ACC112 (cell line): Measurements from ENCODE around the gene PLEKHN1.
A peak's percentile ranks its signal among the peaks of the same experiment; 100 is the strongest.

Source experiments
- H2AFZ ChIP-seq: fragments of 200-600 bp; sonication (generic); one replicate; pipeline ENCODE4 v1.6.0; 2017; ENCODE audit warnings: antibody characterized with exemption, low read length; ENCODE audit not compliant: unreplicated experiment
- H3K27ac ChIP-seq: fragments of 200-600 bp; sonication (generic); 2 replicates; pipeline ENCODE4 v1.5.1; 2014; ENCODE audit warnings: low read depth, mild to moderate bottlenecking, antibody characterized with exemption, low read length, moderate library complexity
- H3K27me3 ChIP-seq: fragments of 200-600 bp; sonication (generic); 2 replicates; pipeline ENCODE4 v1.6.1; 2014; ENCODE audit warnings: mild to moderate bottlenecking, antibody characterized with exemption, low read length, moderate library complexity, mixed read lengths; ENCODE audit not compliant: insufficient read depth
- H3K36me3 ChIP-seq: fragments of 200-600 bp; sonication (generic); 2 replicates; pipeline ENCODE4 v1.6.1; 2016; ENCODE audit warnings: mild to moderate bottlenecking, antibody characterized with exemption, low read length, moderate library complexity, mixed read lengths; ENCODE audit not compliant: insufficient read depth
- H3K4me1 ChIP-seq: fragments of 200-600 bp; sonication (generic); one replicate; pipeline ENCODE4 v1.6.1; 2016; ENCODE audit warnings: low read length, mixed read lengths; ENCODE audit not compliant: insufficient read depth, unreplicated experiment, control insufficient read depth
- H3K4me3 ChIP-seq: fragments of 200-600 bp; sonication (generic); 2 replicates; pipeline ENCODE4 v1.5.1; 2014; ENCODE audit warnings: mild to moderate bottlenecking, low read depth, low read length
- H3K79me2 ChIP-seq: fragments of 200-600 bp; sonication (generic); one replicate; pipeline ENCODE4 v1.6.0; 2016; ENCODE audit warnings: low read length; ENCODE audit not compliant: control insufficient read depth, unreplicated experiment, insufficient read depth

PLEKHN1 gene

GRCh38 chr1:963301-963651 lies 3.0 kb upstream of the PLEKHN1 start:
- peaks cover 8% of the 10 kb centered on the region for H3K79me2 ChIP-seq
- peaks cover 5% of the 10 kb centered on the region; the same call in 1 of the 2 replicates for H3K27me3 ChIP-seq
- H2AFZ ChIP-seq, result no peak overlapping the region
- H3K4me3 ChIP-seq, result no peak overlapping the region
- H3K36me3 ChIP-seq, result no peaks in the 10 kb centered on the region
- peaks cover 7% of the 10 kb centered on the region for H3K4me1 ChIP-seq
- no peak overlapping the region for H3K27ac ChIP-seq

DNA sequence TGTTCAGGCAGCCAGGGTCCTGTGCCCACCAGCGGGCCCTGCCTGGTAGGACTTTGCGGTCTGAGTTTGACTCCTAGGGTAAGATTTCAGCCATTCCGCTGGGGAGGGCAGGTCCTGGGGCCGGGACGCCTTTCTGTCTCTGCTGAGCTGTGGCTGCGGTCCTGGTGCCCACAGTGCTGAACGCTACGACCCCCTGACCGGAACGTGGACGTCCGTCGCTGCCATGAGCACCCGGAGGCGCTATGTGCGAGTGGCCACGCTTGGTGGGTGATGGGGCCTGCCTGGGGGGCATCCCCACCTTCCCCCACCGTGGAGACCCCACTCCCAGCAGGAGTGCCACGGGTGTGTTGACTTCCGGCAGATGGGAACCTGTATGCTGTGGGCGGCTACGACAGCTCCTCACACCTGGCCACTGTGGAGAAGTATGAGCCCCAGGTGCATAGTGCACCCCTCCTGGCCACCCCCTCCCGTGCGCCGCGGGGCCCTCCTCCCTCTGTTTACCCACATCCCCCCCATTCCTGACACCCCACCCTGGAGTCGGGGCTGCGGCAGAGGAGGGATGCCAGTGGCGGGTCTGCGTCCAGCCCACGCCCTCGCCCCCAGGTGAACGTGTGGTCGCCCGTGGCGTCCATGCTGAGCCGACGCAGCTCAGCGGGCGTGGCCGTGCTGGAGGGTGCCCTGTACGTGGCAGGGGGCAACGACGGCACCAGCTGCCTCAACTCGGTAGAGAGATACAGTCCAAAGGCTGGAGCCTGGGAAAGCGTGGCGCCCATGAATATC lies 2.3 kb upstream of the PLEKHN1 start:
- peaks cover 5% of the 10 kb centered on the region; the same call in 1 of the 2 replicates for H3K27me3 ChIP-seq
- no peak overlapping the region for H3K27ac ChIP-seq
- H2AFZ ChIP-seq, result no peak overlapping the region

GRCh38 chr1:964691-965525 lies 1.4 kb upstream of the PLEKHN1 start:
- no peak overlapping the region for H3K27ac ChIP-seq
- peaks cover 7% of the 10 kb centered on the region for H3K4me1 ChIP-seq

More for the DNA sequence above, 2.3 kb upstream of the PLEKHN1 start:
- no peak overlapping the region for H3K4me3 ChIP-seq
- peaks cover 1% of the 10 kb centered on the region for H3K79me2 ChIP-seq
- H3K4me1 ChIP-seq, result peaks cover 7% of the 10 kb centered on the region
- no peaks in the 10 kb centered on the region for H3K36me3 ChIP-seq

DNA sequence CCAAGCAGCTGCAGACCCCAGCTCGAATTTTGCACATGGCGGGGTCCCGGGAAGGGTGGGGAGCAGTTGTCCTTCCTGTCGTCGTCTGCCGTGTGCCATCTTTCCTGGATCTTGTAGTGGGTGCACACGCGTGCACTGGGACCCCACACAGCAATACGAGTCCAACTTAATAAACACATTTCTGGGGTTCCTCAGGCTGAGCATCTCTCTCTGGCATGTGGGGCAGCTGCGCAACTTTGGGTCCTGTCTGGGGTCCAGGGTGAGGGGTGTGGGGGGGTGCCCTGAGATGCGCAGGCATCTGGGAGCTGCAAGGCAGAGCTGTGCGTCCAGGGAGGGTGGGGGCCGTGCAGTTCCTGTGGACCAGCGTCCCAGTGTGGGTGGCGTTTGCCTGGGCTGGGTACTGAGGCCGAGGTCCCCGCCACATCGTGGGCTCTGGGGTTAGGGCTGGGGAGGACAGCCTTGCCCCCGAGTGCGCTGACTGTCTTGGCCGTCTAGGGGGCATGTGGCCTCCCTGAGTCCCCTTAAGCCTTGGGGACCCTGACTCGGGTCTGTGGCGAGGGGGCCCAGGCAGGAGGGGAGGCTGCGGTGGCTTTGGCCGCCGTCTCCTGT lies 652 bp upstream of the PLEKHN1 start:
- no peaks in the 10 kb centered on the region for H3K27me3 ChIP-seq
- no peak overlapping the region for H2AFZ ChIP-seq
- H3K36me3 ChIP-seq, result no peaks in the 10 kb centered on the region
- peak overlapping the region; percentile 89 for H3K4me3 ChIP-seq
- H3K79me2 ChIP-seq, result no peaks in the 10 kb centered on the region
- peak overlapping the region; percentile 68; the same call in 1 of the 2 replicates for H3K27ac ChIP-seq
- H3K4me1 ChIP-seq, result peaks cover 7% of the 10 kb centered on the region

More at GRCh38 chr1:964691-965525, 1.4 kb upstream of the PLEKHN1 start:
- no peaks in the 10 kb centered on the region for H3K79me2 ChIP-seq
- no peaks in the 10 kb centered on the region for H3K27me3 ChIP-seq
- no peak overlapping the region; the same call in 1 of the 2 replicates for H3K4me3 ChIP-seq
- H3K36me3 ChIP-seq, result no peaks in the 10 kb centered on the region
- no peak overlapping the region for H2AFZ ChIP-seq

- Histone ChIP-seq H2AFZ (peak overlapping the region; percentile 75), H3K27me3 (no peaks in the 10 kb centered on the region), H3K4me1 (peaks cover 7% of the 10 kb centered on the region), H3K27ac (peak overlapping the region; percentile 68), H3K79me2 (no peaks in the 10 kb centered on the region), H3K4me3 (peak overlapping the region; percentile 89), H3K36me3 (no peaks in the 10 kb centered on the region)
Measured at GRCh38 chr1:966704-967300, 520 bp downstream of the PLEKHN1 start.

DNA sequence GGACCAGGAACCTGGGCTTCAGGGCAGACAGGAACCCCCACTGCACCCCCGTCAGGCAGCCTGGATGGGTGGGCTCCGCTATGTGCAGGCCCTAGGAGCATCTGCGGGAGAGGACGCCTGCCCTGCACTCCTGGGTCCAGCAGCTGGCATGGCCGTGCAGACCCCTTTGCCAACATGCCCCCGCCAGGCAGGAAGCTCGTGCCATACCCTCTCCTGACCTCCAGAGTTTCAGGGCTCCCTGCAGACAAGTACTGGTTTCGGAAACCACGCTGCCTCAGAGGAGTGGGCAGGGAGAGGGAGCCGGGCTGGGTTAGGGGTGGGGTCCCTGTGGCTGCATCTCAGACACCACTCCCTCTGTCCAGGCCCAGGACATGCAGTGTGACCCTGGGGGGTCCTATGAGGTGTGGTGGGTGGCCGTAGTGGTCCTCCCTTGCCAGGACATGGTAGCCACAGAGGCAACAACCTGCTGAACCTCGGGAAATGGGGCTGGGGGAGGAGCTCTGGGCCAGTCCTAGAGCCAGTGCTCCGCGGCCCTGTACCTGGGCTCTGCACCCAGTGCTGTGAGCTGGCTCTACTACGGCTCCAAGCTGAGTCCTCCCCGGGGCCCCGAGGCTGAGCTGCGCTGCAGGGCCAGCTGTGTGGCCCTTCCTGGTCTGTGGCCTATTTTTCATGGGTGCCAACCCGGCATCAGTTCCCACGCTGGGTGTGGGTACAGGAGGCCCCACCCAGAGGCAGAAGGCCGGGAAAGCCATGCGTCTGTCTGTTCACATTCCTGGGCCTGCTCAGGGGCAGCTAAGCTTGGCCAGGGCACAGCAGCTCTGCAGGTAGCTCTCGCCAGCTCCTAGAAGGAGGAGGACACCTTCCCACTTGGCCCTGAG lies 1.4 kb downstream of the PLEKHN1 start:
- no peak overlapping the region for H2AFZ ChIP-seq
- H3K4me3 ChIP-seq, result peak overlapping the region; percentile 89
- no peaks in the 10 kb centered on the region for H3K27me3 ChIP-seq
- H3K27ac ChIP-seq, result no peak overlapping the region
- H3K79me2 ChIP-seq, result no peaks in the 10 kb centered on the region
- H3K36me3 ChIP-seq, result no peaks in the 10 kb centered on the region
- peaks cover 7% of the 10 kb centered on the region for H3K4me1 ChIP-seq

GRCh38 chr1:969260-969855 lies 3.1 kb downstream of the PLEKHN1 start:
- Histone ChIP-seq H3K27me3 (no peaks in the 10 kb centered on the region), H3K4me3 (no peak overlapping the region), H3K36me3 (no peaks in the 10 kb centered on the region), H2AFZ (no peak overlapping the region), H3K4me1 (peaks cover 7% of the 10 kb centered on the region), H3K79me2 (no peaks in the 10 kb centered on the region), H3K27ac (no peak overlapping the region)

GRCh38 chr1:970242-970972 lies 4.1 kb downstream of the PLEKHN1 start:
- no peaks in the 10 kb centered on the region for H3K27me3 ChIP-seq
- H3K27ac ChIP-seq, result no peak overlapping the region
- no peak overlapping the region for H2AFZ ChIP-seq
- no peaks in the 10 kb centered on the region for H3K79me2 ChIP-seq
- no peak overlapping the region for H3K4me3 ChIP-seq
- H3K4me1 ChIP-seq, result peaks cover 7% of the 10 kb centered on the region
- no peaks in the 10 kb centered on the region for H3K36me3 ChIP-seq
